Activated T-helper 1 cell treated with anti-CD3 and anti-CD28 coated beads, Interleukin-12 subunit alpha, Interleukin-12 subunit beta, Interleukin-2, Interleukin-4 antibody, amounts not matched to agents 30 ng/mL and 10 ng/mL and 1 ng/mL, durations not matched to agents 14 hours and 24 hours and 36 hours (primary cell): ENCODE measurements around the gene H6PD. TPM values are rescaled to one million over a fixed set of nuclear protein-coding genes. Genes with fewer than 3 reads are reported as not detected.
A peak's percentile ranks its signal among the peaks of the same experiment; 100 is the strongest.

Experiments used
- DNase-seq: peaks from one replicate; pipeline ENCODE4 v3.0.0; 2021; ENCODE audit warnings: low spot score
- H3K27ac Mint-ChIP-seq: one replicate; pipeline ENCODE4 v1.8.0; 2021; ENCODE audit warnings: mild to moderate bottlenecking, mixed read lengths
- H3K27me3 Mint-ChIP-seq: one replicate; pipeline ENCODE4 v1.8.0; 2022; ENCODE audit warnings: mild to moderate bottlenecking, moderate library complexity, mixed read lengths; ENCODE audit not compliant: insufficient read depth
- H3K36me3 Mint-ChIP-seq: one replicate; pipeline ENCODE4 v1.8.0; 2021; ENCODE audit warnings: low read depth, mixed read lengths
- H3K4me1 Mint-ChIP-seq: one replicate; pipeline ENCODE4 v1.8.0; 2021; ENCODE audit warnings: low read depth, mixed read lengths
- H3K4me3 Mint-ChIP-seq: one replicate; pipeline ENCODE4 v1.8.0; 2021; ENCODE audit warnings: mild to moderate bottlenecking, moderate library complexity, mixed read lengths
- H3K9me3 Mint-ChIP-seq: one replicate; pipeline ENCODE4 v1.8.0; 2021; ENCODE audit warnings: mixed read lengths
- intact Hi-C: fragments of 100-400 bp; cut with micrococcal nuclease; formaldehyde crosslinking; loops from one replicate; pipeline ENCODE4 v1.15.1; 2024
- total RNA-seq: library from RNA; stranded (reverse); gene quantifications from 2 replicates; pipeline ENCODE4 v1.2.3, GENCODE V29; 2022

Gene H6PD
- total RNA-seq, 1 donor from 2014 or later: 15.7 TPM

- no peak overlapping the region for H3K4me3 Mint-ChIP-seq
- no peaks in the 10 kb centered on the region for H3K9me3 Mint-ChIP-seq
- no peaks in the 10 kb centered on the region for H3K36me3 Mint-ChIP-seq
- no peak for DNase-seq
- intact Hi-C loops: no loop called here
- H3K27me3 Mint-ChIP-seq: peaks cover 2% of the 10 kb centered on the region
- H3K4me1 Mint-ChIP-seq: peaks cover 12% of the 10 kb centered on the region
- H3K27ac Mint-ChIP-seq: no peak overlapping the region
Measured at GRCh38 chr1:9270290-9270883, 35.8 kb downstream of the H6PD start.

DNA sequence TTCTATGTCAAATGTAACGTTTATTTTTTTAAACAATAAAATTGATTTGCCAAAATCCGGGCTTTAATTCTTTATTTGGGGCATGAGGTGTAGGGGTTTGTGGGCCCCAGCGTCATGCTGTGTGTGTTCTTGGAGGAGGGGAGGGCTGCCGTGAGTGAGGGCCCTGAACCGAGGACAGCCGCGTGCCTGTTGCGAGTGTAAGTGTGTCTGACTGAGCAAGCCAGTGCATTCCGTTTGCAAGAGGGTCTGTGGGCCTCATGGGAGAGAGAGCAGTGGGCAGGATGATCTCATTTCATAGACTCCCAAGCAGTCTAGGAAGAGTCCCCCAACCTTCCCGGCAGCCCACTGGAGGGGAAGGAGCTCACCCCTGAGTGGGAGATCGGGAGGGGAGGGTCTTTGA lies 36.7 kb downstream of the H6PD start:
- DNase-seq: no peak
- Mint-ChIP-seq H3K4me1 (peaks cover 20% of the 10 kb centered on the region), H3K27me3 (peaks cover 2% of the 10 kb centered on the region), H3K9me3 (no peaks in the 10 kb centered on the region), H3K36me3 (no peaks in the 10 kb centered on the region), H3K4me3 (no peak overlapping the region), H3K27ac (no peak overlapping the region)
- intact Hi-C loops: no loop called here

DNA sequence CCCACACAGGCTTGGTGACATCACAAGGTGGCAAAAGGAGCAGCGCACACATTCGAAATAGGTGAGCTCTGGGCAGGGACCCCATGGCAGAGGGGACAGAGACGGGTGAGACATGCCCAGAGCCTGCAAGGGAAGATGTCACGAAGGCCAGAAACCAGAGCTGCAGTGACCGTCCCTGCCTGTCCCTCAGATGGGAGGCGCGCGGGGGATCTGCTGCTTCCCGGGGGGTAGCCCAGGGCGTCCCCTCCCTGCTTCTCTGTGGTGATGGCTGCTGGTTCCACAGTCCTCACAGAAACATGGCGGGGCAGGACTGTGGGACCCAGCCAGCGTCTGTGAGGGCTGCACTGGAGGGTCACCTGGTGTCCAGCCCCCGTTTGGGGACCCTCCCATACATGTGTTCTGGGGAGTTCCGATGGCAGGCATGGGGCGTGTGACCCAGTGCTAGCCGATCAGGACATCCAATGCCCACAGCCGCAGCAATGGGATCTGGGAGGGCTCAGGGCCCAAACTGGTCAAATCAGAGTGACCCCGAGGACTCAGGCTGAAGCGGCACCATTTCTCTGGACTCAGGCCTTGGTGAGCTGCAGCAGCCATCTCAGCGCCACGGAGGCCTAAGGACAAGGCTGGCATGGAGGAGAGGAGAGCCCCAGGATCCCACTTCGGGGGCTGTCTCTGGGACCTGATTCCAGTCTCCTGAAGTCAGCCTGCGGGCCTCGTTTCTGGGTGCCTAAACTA lies 37.5 kb downstream of the H6PD start:
- DNase-seq: no peak
- Mint-ChIP-seq H3K4me1 (peaks cover 21% of the 10 kb centered on the region), H3K27ac (peak overlapping the region; percentile 29), H3K4me3 (no peak overlapping the region), H3K36me3 (no peaks in the 10 kb centered on the region), H3K9me3 (no peaks in the 10 kb centered on the region), H3K27me3 (peaks cover 2% of the 10 kb centered on the region)
- intact Hi-C loops: no loop called here

DNA sequence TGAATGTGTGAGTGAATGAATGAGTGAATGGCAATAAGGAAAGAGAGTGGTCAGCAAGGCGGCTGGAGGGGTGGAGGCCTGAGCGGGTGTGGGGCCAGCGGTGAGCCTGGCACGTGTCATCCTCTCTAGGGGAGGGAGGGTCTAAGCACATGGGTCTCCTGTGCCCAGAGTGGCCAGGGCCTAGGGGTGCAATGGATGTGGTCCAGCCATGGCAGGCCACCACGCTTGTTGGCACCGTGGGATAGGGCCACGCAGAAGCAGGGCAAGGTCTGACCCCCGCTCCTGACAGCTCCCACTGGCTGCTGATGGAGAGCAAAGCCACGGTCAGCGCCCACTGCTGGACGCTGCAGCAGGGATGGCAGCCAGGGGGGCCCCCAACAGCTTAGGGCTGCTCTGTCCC lies 38.6 kb downstream of the H6PD start:
- peaks cover 16% of the 10 kb centered on the region for H3K4me1 Mint-ChIP-seq

DNA sequence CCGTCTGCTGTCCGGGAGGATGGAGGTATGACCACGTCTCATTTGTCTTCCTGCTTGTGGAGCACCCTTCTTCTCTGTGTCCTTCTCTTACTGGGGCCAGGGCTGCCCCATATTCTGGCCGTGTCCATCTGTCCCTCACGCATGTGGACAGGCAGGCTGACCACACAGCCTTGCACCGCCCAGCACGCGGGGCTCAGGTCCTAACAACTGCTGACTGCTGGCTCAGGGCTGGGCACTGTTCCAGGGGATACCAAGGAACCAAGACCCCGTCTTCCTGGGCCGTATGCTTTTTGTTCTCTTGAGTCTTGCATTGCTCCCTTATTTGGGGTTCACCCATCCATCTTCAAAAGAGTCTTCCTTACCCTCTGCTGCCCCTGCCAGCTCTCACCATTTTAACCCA lies 40.6 kb downstream of the H6PD start:
- Mint-ChIP-seq H3K4me3 (peak overlapping the region; percentile 45), H3K36me3 (peaks cover 4% of the 10 kb centered on the region), H3K27ac (peak overlapping the region; percentile 65), H3K4me1 (peaks cover 35% of the 10 kb centered on the region), H3K27me3 (peaks cover 2% of the 10 kb centered on the region), H3K9me3 (no peaks in the 10 kb centered on the region)
- DNase-seq: no peak
- intact Hi-C loops: loop anchor here (1.0 to 2.0 kb wide), 3 partner anchors 9 to 40 kb away; no protein-coding TSS in a partner anchor

More for the DNA sequence above, 38.6 kb downstream of the H6PD start:
- Mint-ChIP-seq H3K4me3 (no peak overlapping the region), H3K9me3 (no peaks in the 10 kb centered on the region), H3K27me3 (peaks cover 2% of the 10 kb centered on the region), H3K27ac (no peak overlapping the region), H3K36me3 (no peaks in the 10 kb centered on the region)
- intact Hi-C loops: no loop called here
- no peak for DNase-seq

- H3K9me3 Mint-ChIP-seq: no peaks in the 10 kb centered on the region
- H3K36me3 Mint-ChIP-seq: peaks cover 4% of the 10 kb centered on the region
- H3K4me1 Mint-ChIP-seq: peaks cover 39% of the 10 kb centered on the region
- DNase-seq: peak; percentile 58
- peaks cover 2% of the 10 kb centered on the region for H3K27me3 Mint-ChIP-seq
- intact Hi-C loops: loop anchor here (1.0 to 2.0 kb wide), 3 partner anchors 9 to 40 kb away; no protein-coding TSS in a partner anchor
- peak overlapping the region; percentile 45 for H3K4me3 Mint-ChIP-seq
- H3K27ac Mint-ChIP-seq: peak overlapping the region; percentile 65
Measured at GRCh38 chr1:9275567-9276034, 41.0 kb downstream of the H6PD start.

GRCh38 chr1:9278116-9278515 lies 43.5 kb downstream of the H6PD start:
- Mint-ChIP-seq H3K27ac (no peak overlapping the region), H3K9me3 (no peaks in the 10 kb centered on the region), H3K27me3 (no peaks in the 10 kb centered on the region), H3K4me1 (peaks cover 54% of the 10 kb centered on the region), H3K4me3 (no peak overlapping the region), H3K36me3 (peaks cover 4% of the 10 kb centered on the region)
- DNase-seq: no peak
- intact Hi-C loops: no loop called here

DNA sequence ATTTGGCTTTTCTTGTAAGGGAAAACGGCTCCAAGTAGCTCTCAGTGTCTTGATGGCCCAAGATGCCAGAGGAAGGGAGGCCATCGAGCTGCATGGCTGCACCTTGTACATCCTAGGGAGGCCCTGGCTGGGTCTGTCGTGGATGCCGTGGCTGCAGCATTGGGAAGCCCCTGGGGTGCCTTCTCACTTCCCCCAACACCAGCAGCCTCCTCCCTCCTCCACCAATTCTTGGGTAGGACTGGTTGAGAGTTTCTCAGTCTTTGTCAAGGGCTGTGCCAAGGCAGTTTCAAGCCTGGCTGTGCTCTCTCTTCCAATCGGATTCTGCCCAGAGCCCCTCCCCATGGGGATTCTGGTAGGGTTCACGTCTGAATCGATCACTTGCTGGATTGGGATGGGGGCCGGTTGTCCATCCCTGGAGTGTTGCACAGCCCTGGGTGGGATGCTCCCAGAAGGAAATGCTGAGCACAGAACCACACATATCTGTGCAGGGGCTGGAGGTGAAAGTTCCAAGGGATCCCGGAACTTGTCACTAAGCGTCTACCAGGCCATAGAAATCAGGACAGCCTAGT lies 44.1 kb downstream of the H6PD start:
- no peak for DNase-seq
- Mint-ChIP-seq H3K27ac (no peak overlapping the region), H3K4me1 (peaks cover 59% of the 10 kb centered on the region), H3K27me3 (no peaks in the 10 kb centered on the region), H3K9me3 (peaks cover 1% of the 10 kb centered on the region), H3K36me3 (peaks cover 4% of the 10 kb centered on the region), H3K4me3 (peak overlapping the region; percentile 72)
- intact Hi-C loops: no loop called here

DNA sequence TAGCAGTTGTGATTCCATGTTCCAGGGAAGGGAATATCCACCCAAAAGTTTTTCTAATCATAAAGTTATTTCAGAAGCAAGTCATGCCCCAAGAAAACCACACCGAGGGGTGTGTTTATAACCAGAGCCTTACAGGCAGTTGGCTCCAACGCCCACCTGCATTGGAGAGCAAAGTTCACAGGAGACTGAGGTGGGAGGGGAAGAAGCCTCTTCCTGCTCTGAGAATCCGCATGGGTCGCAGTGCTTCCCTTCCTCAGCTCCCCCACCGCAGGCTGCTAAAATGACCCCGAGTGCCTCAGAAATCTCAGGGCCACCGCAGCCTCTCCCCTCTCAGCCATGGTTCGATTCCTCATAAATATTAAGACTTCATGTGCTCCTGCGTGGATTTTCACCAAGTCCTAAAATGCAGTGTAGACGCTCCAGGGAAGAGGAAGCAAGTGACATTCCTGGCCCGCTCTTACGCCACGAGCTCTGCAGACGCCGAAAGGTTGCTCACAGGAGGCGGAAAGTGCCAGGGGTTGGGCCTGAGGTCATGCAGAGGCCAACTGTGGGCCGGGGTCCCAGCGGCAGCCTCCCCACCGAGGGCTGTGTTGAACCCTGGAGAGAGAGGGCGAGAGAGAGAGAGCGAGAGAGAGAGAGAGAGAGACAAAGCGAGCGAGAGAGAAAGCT lies 44.7 kb downstream of the H6PD start:
- Mint-ChIP-seq H3K27me3 (no peaks in the 10 kb centered on the region), H3K4me3 (peak overlapping the region; percentile 72), H3K4me1 (peaks cover 66% of the 10 kb centered on the region), H3K27ac (peak overlapping the region; percentile 57), H3K36me3 (peaks cover 4% of the 10 kb centered on the region), H3K9me3 (peaks cover 7% of the 10 kb centered on the region)
- DNase-seq: no peak
- intact Hi-C loops: no loop called here

DNA sequence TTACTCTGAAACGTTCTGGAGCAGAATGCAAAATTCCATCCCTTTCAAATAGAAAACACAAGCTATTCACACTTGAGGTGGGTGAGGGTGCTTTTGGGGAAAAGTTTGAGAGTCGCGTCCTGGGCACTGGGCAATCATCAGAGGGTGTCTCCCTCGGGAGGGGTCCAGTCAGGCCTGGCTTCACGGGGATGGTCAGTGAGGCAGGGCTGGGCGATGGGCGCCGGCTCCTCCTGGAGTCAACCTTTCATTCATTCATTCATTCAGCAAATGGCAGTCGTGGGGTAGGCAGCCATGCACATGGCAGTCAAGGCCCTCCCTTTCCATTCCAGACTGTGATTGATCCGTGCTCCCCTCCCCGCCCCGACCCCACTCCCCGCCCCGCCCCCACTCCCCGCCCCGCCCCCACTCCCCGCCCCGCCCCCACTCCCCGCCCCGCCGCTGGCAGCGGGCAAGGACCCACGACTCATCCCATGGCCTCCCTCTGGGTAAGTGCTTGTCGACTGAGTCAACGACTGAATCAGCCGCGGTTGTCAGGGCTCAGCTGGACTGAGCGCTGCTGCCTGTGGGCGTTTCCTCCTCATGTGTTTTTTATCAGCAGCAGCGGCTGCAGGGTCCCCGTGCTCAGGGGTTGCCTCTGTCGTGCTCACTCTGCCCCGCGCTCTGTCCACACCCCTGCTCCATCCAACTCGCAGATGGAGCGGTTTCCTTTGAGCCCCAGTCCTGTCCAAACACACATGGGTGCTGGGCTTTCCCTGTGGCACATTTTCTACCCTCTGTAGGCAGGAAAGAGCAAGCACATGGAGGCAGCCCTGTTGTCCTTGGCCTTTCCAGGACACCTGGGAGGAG lies 45.7 kb downstream of the H6PD start:
- Mint-ChIP-seq H3K4me3 (peak overlapping the region; percentile 23), H3K27ac (peak overlapping the region; percentile 59), H3K27me3 (no peaks in the 10 kb centered on the region), H3K4me1 (peaks cover 70% of the 10 kb centered on the region), H3K9me3 (peaks cover 15% of the 10 kb centered on the region), H3K36me3 (peaks cover 10% of the 10 kb centered on the region)
- no peak for DNase-seq
- intact Hi-C loops: loop anchor here (1.0 to 5.0 kb wide), 2 partner anchors 133 to 257 kb away; partner anchors contain the start of gene SLC25A33

- Mint-ChIP-seq H3K9me3 (peaks cover 23% of the 10 kb centered on the region), H3K36me3 (peaks cover 12% of the 10 kb centered on the region), H3K4me1 (peaks cover 66% of the 10 kb centered on the region), H3K27me3 (no peaks in the 10 kb centered on the region), H3K4me3 (peak overlapping the region; percentile 23), H3K27ac (peak overlapping the region; percentile 19)
- no peak for DNase-seq
- intact Hi-C loops: loop anchor here (5.0 kb wide), 1 partner anchor 256 kb away; the partner anchor contains the start of gene SLC25A33
Measured at GRCh38 chr1:9281071-9281827, 46.7 kb downstream of the H6PD start.
